ENCODE results near the gene CFP. TPM values are rescaled to one million over a fixed set of nuclear protein-coding genes. Genes with fewer than 3 reads are reported as not detected.

Gene CFP
- polyA plus RNA-seq, 3 donors, result 461 to 498 (median 491) TPM

GRCh38 chrX:47625365-47625764, 4.4 kb downstream of the CFP start:
- intact Hi-C loops (cut with micrococcal nuclease), result loop anchor here in 1 of 2 donors (5.0 kb wide), 1 partner anchor 38 kb away; no protein-coding TSS in a partner anchor
- Mint-ChIP-seq H3K4me3 (peak overlapping the region in 1 of 2 donors; percentile 48), H3K36me3 (peaks cover 39 to 46% of the 10 kb centered on the region in 2 donors), H3K27me3 (ENCODE audit: low read depth in 3 of 3) (peaks cover 3 to 8% (median 6%) of the 10 kb centered on the region in 3 donors), H3K27ac (peak overlapping the region in 2 of 7 donors; percentile 15 to 34), H3K4me1 (peaks cover 63% of the 10 kb centered on the region), H3K9me3 (peaks cover 0 to 9% (median 0%) of the 10 kb centered on the region in 7 donors)
- Histone ChIP-seq H3K9me3 (replicated peaks in 1 of 2; ENCODE audit: control insufficient read depth in 1 of 2, insufficient read depth in 1 of 2, low read length in 2 of 2) (no peaks in the 10 kb centered on the region), H3K4me2 (replicated peaks; ENCODE audit: extremely low read depth, low read length, poor library complexity, severe bottlenecking) (peak overlapping the region; percentile 75), H3K4me1 (ENCODE audit: control insufficient read depth in 1 of 2, insufficient read depth in 2 of 2, low read length in 2 of 2) (peaks cover 59 to 63% of the 10 kb centered on the region in 2 donors), H2AFZ (ENCODE audit: insufficient read depth, low read depth, low read length, poor library complexity, severe bottlenecking) (no peak overlapping the region), H3K4me3 (replicated peaks in 1 of 3; ENCODE audit: low read depth in 2 of 3, low read length in 3 of 3) (peak overlapping the region in 1 of 3 experiments; percentile 20), H3K79me2 (ENCODE audit: insufficient read depth, low read length) (peaks cover 31% of the 10 kb centered on the region), H4K20me1 (ENCODE audit: insufficient read depth, low read length) (peaks cover 62% of the 10 kb centered on the region), H3K9ac (ENCODE audit: insufficient read depth, low read length, poor library complexity, severe bottlenecking) (no peak overlapping the region), H3K36me3 (replicated peaks in 1 of 2; ENCODE audit: control insufficient read depth in 1 of 2, insufficient read depth in 2 of 2, low read length in 2 of 2) (peaks cover 38 to 39% of the 10 kb centered on the region in 2 donors), H3K27me3 (ENCODE audit: control insufficient read depth in 2 of 2, insufficient read depth in 2 of 2, low read length in 2 of 2) (no peaks in the 10 kb centered on the region), H3K27ac (ENCODE audit: low read depth in 1 of 2, low read length in 2 of 2) (no peak overlapping the region)
- 100% methylated on average over 1 of the region's 2 CpGs for WGBS (ENCODE audit: insufficient coverage)
- DNase-seq, result no peak
- no peak for TF ChIP-seq CTCF (IDR thresholded peaks at IDR 0.05)

GRCh38 chrX:47623540-47624027, 6.1 kb downstream of the CFP start:
- Mint-ChIP-seq H3K4me1 (peaks cover 54% of the 10 kb centered on the region), H3K27ac (peak overlapping the region in 3 of 7 donors; percentile 43 to 81 (median 77)), H3K27me3 (ENCODE audit: low read depth in 3 of 3) (peaks cover 8 to 10% (median 10%) of the 10 kb centered on the region in 3 donors), H3K9me3 (peaks cover 0 to 10% (median 2%) of the 10 kb centered on the region in 7 donors), H3K36me3 (peaks cover 39 to 40% of the 10 kb centered on the region in 2 donors), H3K4me3 (peak overlapping the region; percentile 66 to 82)
- 0% methylated on average over 14 of the region's 35 CpGs for WGBS (ENCODE audit: insufficient coverage)
- TF ChIP-seq CTCF (IDR thresholded peaks at IDR 0.05), result no peak
- intact Hi-C loops (cut with micrococcal nuclease), result no loop called here
- DNase-seq, result peak in 2 of 3 donors; percentile 49 to 53
- Histone ChIP-seq H3K79me2 (ENCODE audit: insufficient read depth, low read length) (peaks cover 24% of the 10 kb centered on the region), H3K4me3 (replicated peaks in 1 of 3; ENCODE audit: low read depth in 2 of 3, low read length in 3 of 3) (peak overlapping the region in 1 of 3 experiments; percentile 35), H3K36me3 (replicated peaks in 1 of 2; ENCODE audit: control insufficient read depth in 1 of 2, insufficient read depth in 2 of 2, low read length in 2 of 2) (peaks cover 38 to 39% of the 10 kb centered on the region in 2 donors), H4K20me1 (ENCODE audit: insufficient read depth, low read length) (peaks cover 62% of the 10 kb centered on the region), H2AFZ (ENCODE audit: insufficient read depth, low read depth, low read length, poor library complexity, severe bottlenecking) (no peak overlapping the region), H3K9me3 (replicated peaks in 1 of 2; ENCODE audit: control insufficient read depth in 1 of 2, insufficient read depth in 1 of 2, low read length in 2 of 2) (no peaks in the 10 kb centered on the region), H3K27me3 (ENCODE audit: control insufficient read depth in 2 of 2, insufficient read depth in 2 of 2, low read length in 2 of 2) (no peaks in the 10 kb centered on the region), H3K4me1 (ENCODE audit: control insufficient read depth in 1 of 2, insufficient read depth in 2 of 2, low read length in 2 of 2) (peaks cover 52 to 60% of the 10 kb centered on the region in 2 donors), H3K9ac (ENCODE audit: insufficient read depth, low read length, poor library complexity, severe bottlenecking) (no peak overlapping the region), H3K4me2 (replicated peaks; ENCODE audit: extremely low read depth, low read length, poor library complexity, severe bottlenecking) (peak overlapping the region; percentile 52), H3K27ac (ENCODE audit: low read depth in 1 of 2, low read length in 2 of 2) (no peak overlapping the region)
